Renal cortical epithelial cell (primary cell): ENCODE measurements around the gene MRPS9. TPM values are rescaled to one million over a fixed set of nuclear protein-coding genes. Genes with fewer than 3 reads are reported as not detected.

Experiments used
- DNase-seq: peaks from one replicate; pipeline ENCODE4 v3.0.0-alpha.2; 2011; ENCODE audit warnings: low read depth
- total RNA-seq: library from RNA; depleted of rRNA; stranded (reverse); fragments of >200 nt; gene quantifications from 2 replicates; pipeline ENCODE4 v1.2.3, GENCODE V29; 2014

The MRPS9 gene
- total RNA-seq, 1 donor from 2014 or later: 33.1 TPM

GRCh38 chr2:105118960-105119359 is 81.1 kb downstream of the MRPS9 start:
- DNase-seq: no peak

- no peak for DNase-seq
Observed at GRCh38 chr2:105121434-105121833, 83.6 kb downstream of the MRPS9 start.

- DNase-seq: no peak
Observed at GRCh38 chr2:105125428-105125827, 87.6 kb downstream of the MRPS9 start.

- DNase-seq: no peak
Observed at GRCh38 chr2:105125920-105126319, 88.1 kb downstream of the MRPS9 start.

GRCh38 chr2:105126336-105126735 is 88.5 kb downstream of the MRPS9 start:
- DNase-seq: no peak

GRCh38 chr2:105127289-105127915 is 89.5 kb downstream of the MRPS9 start:
- DNase-seq: no peak

GRCh38 chr2:105129722-105130232 is 91.9 kb downstream of the MRPS9 start:
- no peak for DNase-seq

GRCh38 chr2:105130546-105130945 is 92.7 kb downstream of the MRPS9 start:
- no peak for DNase-seq

- no peak for DNase-seq
Observed at GRCh38 chr2:105134081-105134480, 96.2 kb downstream of the MRPS9 start.

GRCh38 chr2:105135436-105135835 is 97.6 kb downstream of the MRPS9 start:
- no peak for DNase-seq

GRCh38 chr2:105136394-105136793 is 98.5 kb downstream of the MRPS9 start:
- DNase-seq: no peak

GRCh38 chr2:105138643-105139042 is 100.8 kb downstream of the MRPS9 start:
- no peak for DNase-seq

GRCh38 chr2:105139556-105140239 is 101.8 kb downstream of the MRPS9 start:
- DNase-seq: no peak

GRCh38 chr2:105140240-105140568 is 102.3 kb downstream of the MRPS9 start:
- DNase-seq: no peak

GRCh38 chr2:105141099-105141614 is 103.3 kb downstream of the MRPS9 start:
- no peak for DNase-seq

GRCh38 chr2:105142239-105142638 is 104.4 kb downstream of the MRPS9 start:
- DNase-seq: no peak

GRCh38 chr2:105143094-105143466 is 105.2 kb downstream of the MRPS9 start:
- no peak for DNase-seq

GRCh38 chr2:105143467-105144151 is 105.7 kb downstream of the MRPS9 start:
- DNase-seq: no peak

GRCh38 chr2:105144152-105144940 is 106.5 kb downstream of the MRPS9 start:
- DNase-seq: no peak

- DNase-seq: no peak
Observed at GRCh38 chr2:105144941-105145300, 107.1 kb downstream of the MRPS9 start.

- DNase-seq: no peak
Observed at GRCh38 chr2:105149272-105149671, 111.4 kb downstream of the MRPS9 start.
